ENCODE results near the gene KCNA5. TPM values are rescaled to one million over a fixed set of nuclear protein-coding genes. Genes with fewer than 3 reads are reported as not detected.

Gene KCNA5
- total RNA-seq, 1 experiment from 2014 or later = not detected

- peaks cover 3% of the 10 kb centered on the region for H3K27me3 ChIP-seq (replicated peaks; ENCODE audit: control insufficient read depth, insufficient read depth, low read length)
- no peak overlapping the region for H3K4me3 ChIP-seq (ENCODE audit: low read depth, low read length)
- ChIA-PET POLR2A (no interaction called here), CTCF (interaction anchor here (0.7 kb wide), 1 partner anchor 225 kb away, joined by 6 read pairs; no protein-coding TSS in a partner anchor)
- DNase-seq = peak in 1 of 2 experiments; percentile 30
- intact Hi-C loops (cut with micrococcal nuclease; ENCODE audit: unreplicated experiment) = no loop called here
- TF ChIP-seq CTCF (IDR thresholded peaks at IDR 0.05; ENCODE audit: insufficient read depth in 1 of 2, low read depth in 1 of 2, low read length in 1 of 2, severe bottlenecking in 1 of 2, unreplicated experiment in 1 of 2) = peak; percentile 28 to 30
- Mint-ChIP-seq H3K27ac (ENCODE audit: unreplicated experiment) (no peak overlapping the region), H3K27me3 (ENCODE audit: insufficient read depth, unreplicated experiment) (peaks cover 40% of the 10 kb centered on the region), H3K36me3 (ENCODE audit: insufficient read depth, unreplicated experiment) (no peaks in the 10 kb centered on the region), H3K4me1 (ENCODE audit: low read depth, unreplicated experiment) (no peaks in the 10 kb centered on the region), H3K4me3 (ENCODE audit: unreplicated experiment) (no peak overlapping the region), H3K9me3 (ENCODE audit: unreplicated experiment) (no peaks in the 10 kb centered on the region)
- no peaks in the 10 kb centered on the region for H3K9me3 ChIP-seq
- H3K36me3 ChIP-seq (ENCODE audit: control insufficient read depth, insufficient read depth, low read length) = no peaks in the 10 kb centered on the region
- BruUV-seq (replicated peaks) = no TSS peak
- H3K4me1 ChIP-seq = no peaks in the 10 kb centered on the region
Measured at GRCh38 chr12:5073853-5074252, 30.2 kb downstream of the KCNA5 start.

- H3K27me3 Mint-ChIP-seq (ENCODE audit: insufficient read depth, unreplicated experiment) = peaks cover 32% of the 10 kb centered on the region
- no peaks in the 10 kb centered on the region for H3K36me3 Mint-ChIP-seq (ENCODE audit: insufficient read depth, unreplicated experiment)
- H3K9me3 Mint-ChIP-seq (ENCODE audit: unreplicated experiment) = no peaks in the 10 kb centered on the region
- no peak for TF ChIP-seq CTCF (IDR thresholded peaks at IDR 0.05; ENCODE audit: insufficient read depth in 1 of 2, low read depth in 1 of 2, low read length in 1 of 2, severe bottlenecking in 1 of 2, unreplicated experiment in 1 of 2)
- no TSS peak for BruUV-seq (replicated peaks)
- Histone ChIP-seq H3K9me3 (no peaks in the 10 kb centered on the region), H3K4me3 (ENCODE audit: low read depth, low read length) (no peak overlapping the region), H3K36me3 (ENCODE audit: control insufficient read depth, insufficient read depth, low read length) (no peaks in the 10 kb centered on the region), H3K27me3 (replicated peaks; ENCODE audit: control insufficient read depth, insufficient read depth, low read length) (peaks cover 4% of the 10 kb centered on the region), H3K4me1 (no peaks in the 10 kb centered on the region)
- no peak overlapping the region for H3K27ac Mint-ChIP-seq (ENCODE audit: unreplicated experiment)
- H3K4me1 Mint-ChIP-seq (ENCODE audit: low read depth, unreplicated experiment) = no peaks in the 10 kb centered on the region
- CTCF ChIA-PET = no interaction called here
- intact Hi-C loops (cut with micrococcal nuclease; ENCODE audit: unreplicated experiment) = no loop called here
- POLR2A ChIA-PET = no interaction called here
- H3K4me3 Mint-ChIP-seq (ENCODE audit: unreplicated experiment) = no peak overlapping the region
- no peak for DNase-seq
Measured at GRCh38 chr12:5076761-5077160, 33.1 kb downstream of the KCNA5 start.

GRCh38 chr12:5078423-5078822 is 34.7 kb downstream of the KCNA5 start:
- no TSS peak for BruUV-seq (replicated peaks)
- Mint-ChIP-seq H3K9me3 (ENCODE audit: unreplicated experiment) (no peaks in the 10 kb centered on the region), H3K36me3 (ENCODE audit: insufficient read depth, unreplicated experiment) (no peaks in the 10 kb centered on the region), H3K27ac (ENCODE audit: unreplicated experiment) (no peak overlapping the region), H3K4me1 (ENCODE audit: low read depth, unreplicated experiment) (no peaks in the 10 kb centered on the region), H3K27me3 (ENCODE audit: insufficient read depth, unreplicated experiment) (peaks cover 31% of the 10 kb centered on the region), H3K4me3 (ENCODE audit: unreplicated experiment) (no peak overlapping the region)
- DNase-seq = no peak
- Histone ChIP-seq H3K9me3 (no peaks in the 10 kb centered on the region), H3K4me1 (no peaks in the 10 kb centered on the region), H3K36me3 (ENCODE audit: control insufficient read depth, insufficient read depth, low read length) (no peaks in the 10 kb centered on the region), H3K4me3 (ENCODE audit: low read depth, low read length) (no peak overlapping the region), H3K27me3 (replicated peaks; ENCODE audit: control insufficient read depth, insufficient read depth, low read length) (peaks cover 4% of the 10 kb centered on the region)
- POLR2A ChIA-PET = interaction anchor here (0.6 kb wide), 2 partner anchors 9 to 905 kb away, joined by 5 read pairs; no protein-coding TSS in a partner anchor
- no peak for TF ChIP-seq CTCF (IDR thresholded peaks at IDR 0.05; ENCODE audit: insufficient read depth in 1 of 2, low read depth in 1 of 2, low read length in 1 of 2, severe bottlenecking in 1 of 2, unreplicated experiment in 1 of 2)
- intact Hi-C loops (cut with micrococcal nuclease; ENCODE audit: unreplicated experiment) = no loop called here
- CTCF ChIA-PET = interaction anchor here (0.6 to 0.9 kb wide), 3 partner anchors 17 to 246 kb away, joined by 3 to 9 read pairs (median 9); no protein-coding TSS in a partner anchor

Measured in Caco-2 (cell line).